GM10248 (cell line): Measurements from ENCODE around the gene C1QC.

Experiments used
- CTCF ChIA-PET: fragments of 300-600 bp; sonication (Branson Sonifier 250); formaldehyde crosslinking; extraction: SDS; loops from one replicate; lab custom pipeline; 2021; ENCODE audit warnings: antibody characterized with exemption; lab: Yijun Ruan, JAX
- POLR2A ChIA-PET: fragments of 350-650 bp; sonication (Branson Sonifier 250); formaldehyde crosslinking; extraction: SDS; loops from one replicate; lab custom pipeline; 2020; ENCODE audit warnings: antibody characterized with exemption; lab: Yijun Ruan, JAX
- DNase-seq: peaks from one replicate; pipeline ENCODE4 v3.0.0; 2012; ENCODE audit errors: extremely low spot score
- CTCF ChIP-seq: IDR thresholded peaks from 2 replicates; pipeline ENCODE4 v1.5.1; 2012; ENCODE audit warnings: mild to moderate bottlenecking, low read depth; ENCODE audit errors: extremely low read depth, missing control alignments, control extremely low read depth

The C1QC gene

GRCh38 chr1:22683547-22683946, 40.1 kb downstream of the C1QC start:
- TF ChIP-seq CTCF = no peak
- no peak for DNase-seq
- POLR2A ChIA-PET = interaction anchor here (0.6 kb wide), 1 partner anchor 9 kb away, joined by 3 read pairs; no protein-coding TSS in a partner anchor
- CTCF ChIA-PET = no interaction called here

- POLR2A ChIA-PET = no interaction called here
- no peak for TF ChIP-seq CTCF
- DNase-seq = no peak
- CTCF ChIA-PET = no interaction called here
These were observed 42.2 kb downstream of the C1QC start for GRCh38 chr1:22685591-22686059.

- no peak for TF ChIP-seq CTCF
- no peak for DNase-seq
- CTCF ChIA-PET = interaction anchor here (1.2 kb wide), 1 partner anchor 202 kb away, joined by 3 read pairs; no protein-coding TSS in a partner anchor
- POLR2A ChIA-PET = no interaction called here
These were observed 43.8 kb downstream of the C1QC start for GRCh38 chr1:22687191-22687590.

DNA sequence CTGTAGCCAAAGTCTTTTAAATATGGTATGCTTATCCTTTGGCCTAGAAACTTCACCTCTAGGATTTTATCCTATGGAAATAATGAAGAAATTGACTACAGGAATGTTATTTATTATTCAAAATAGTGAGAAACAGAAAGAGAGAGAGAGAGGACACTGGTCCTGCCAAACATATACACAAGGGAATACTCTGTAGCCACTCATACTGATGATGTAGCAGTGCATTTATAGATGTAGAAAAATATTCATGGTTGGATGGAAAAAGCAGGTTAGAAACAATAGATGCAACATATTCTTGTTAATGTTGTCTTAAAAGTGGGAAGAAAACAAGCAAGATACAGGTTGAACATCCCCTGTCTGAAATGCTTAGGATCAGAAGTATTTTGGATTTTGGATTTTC, 45.0 kb downstream of the C1QC start:
- ChIA-PET CTCF (interaction anchor here (1.2 kb wide), 1 partner anchor 200 kb away, joined by 3 read pairs; no protein-coding TSS in a partner anchor), POLR2A (no interaction called here)
- DNase-seq = no peak
- no peak for TF ChIP-seq CTCF

DNA sequence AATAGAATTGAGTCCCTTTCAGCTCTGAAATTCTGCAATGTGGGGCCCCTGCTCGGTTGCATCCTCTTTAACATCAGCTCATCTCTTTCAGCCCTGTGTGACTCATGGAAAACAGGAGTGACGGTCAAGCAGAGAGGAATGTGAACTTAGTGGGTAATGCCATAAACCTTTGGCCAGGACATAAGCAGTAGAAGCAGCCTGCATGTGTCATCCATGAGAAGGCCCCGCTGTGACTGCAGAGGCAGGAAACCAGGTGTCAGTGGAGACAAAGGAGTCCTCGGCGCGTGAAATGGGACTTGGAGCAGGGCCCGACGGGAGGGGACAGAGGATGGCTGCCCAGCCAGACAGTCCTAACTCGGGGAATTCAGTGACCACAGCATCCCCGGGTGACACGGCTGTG, 46.1 kb downstream of the C1QC start:
- ChIA-PET POLR2A (no interaction called here), CTCF (no interaction called here)
- TF ChIP-seq CTCF = no peak
- no peak for DNase-seq

DNA sequence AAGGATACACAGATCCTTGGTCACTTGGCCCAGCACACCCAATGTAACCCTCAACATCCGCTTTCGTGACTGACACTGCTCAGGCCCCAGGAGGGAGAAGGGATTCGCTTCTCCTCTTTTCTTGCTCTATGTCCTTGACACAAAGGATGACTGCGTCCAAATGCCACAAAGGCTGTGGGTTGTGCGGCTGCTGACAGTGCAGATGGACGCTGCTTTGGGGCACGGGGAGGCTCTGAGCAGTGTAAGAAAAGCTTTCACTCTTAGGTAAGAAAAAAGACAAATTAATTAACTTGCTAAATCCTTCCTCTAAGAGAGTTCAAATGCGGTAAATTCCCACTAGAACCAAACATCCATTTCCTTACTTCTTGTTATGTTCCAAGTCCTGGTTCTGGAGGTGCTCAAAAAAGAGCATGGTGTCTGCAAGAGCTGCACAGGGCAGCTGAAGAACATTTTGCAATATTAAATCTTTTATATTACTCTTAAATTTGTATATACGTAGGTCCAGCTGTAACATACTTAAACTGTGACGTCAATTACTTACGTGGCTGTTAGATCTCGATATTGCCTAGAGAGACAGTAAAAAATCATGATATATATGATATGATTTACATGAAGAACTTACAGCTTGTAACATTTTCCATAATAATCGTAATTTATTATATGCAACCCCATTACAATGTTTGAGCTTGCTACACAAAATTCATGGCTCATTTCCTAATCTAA, 47.8 kb downstream of the C1QC start:
- ChIA-PET CTCF (interaction anchor here (1.0 to 2.1 kb wide), 4 partner anchors 12 to 18 kb away, joined by 3 to 11 read pairs (median 4); no protein-coding TSS in a partner anchor), POLR2A (no interaction called here)
- no peak for DNase-seq
- no peak for TF ChIP-seq CTCF
